HepG2 (cell line): ENCODE measurements around the gene SIT1. TPM values are rescaled to one million over a fixed set of nuclear protein-coding genes. Genes with fewer than 3 reads are reported as not detected.

Experiments used
- ATAC-seq: fragments of 200-7000 bp; cut with Tn5 transposase; 3 replicates; pipeline ENCODE4 v1.9.1; 2020; ENCODE audit warnings: mild to moderate bottlenecking, moderate library complexity
- BruUV-seq: library from RNA; stranded (reverse); fragments of 400-500 nt; replicated peaks from 2 replicates; lab custom pipeline; 2021; lab: Mats Ljungman, UMichigan
- CTCF ChIA-PET: fragments of 300-600 bp; formaldehyde crosslinking; extraction: SDS; loops from one replicate; lab custom pipeline; 2021; ENCODE audit warnings: low total read pairs, inconsistent platforms, low intra/inter-chr PET ratio; lab: Yijun Ruan, JAX
- POLR2A ChIA-PET: fragments of 350-600 bp; sonication (Branson Sonifier 250); formaldehyde crosslinking; loops from one replicate; lab custom pipeline; 2020; ENCODE audit warnings: antibody characterized with exemption, inconsistent platforms; lab: Yijun Ruan, JAX
- DNase-seq: peaks from one replicate; pipeline ENCODE4 v3.0.0-alpha.2; 2015; ENCODE audit warnings: low spot score
- FAIRE-seq: peaks from 3 replicates; lab custom pipeline; 2011; peaks lifted over from hg19 to GRCh38; lab: Jason Lieb, UNC
- H2AFZ ChIP-seq: one replicate; pipeline ENCODE4 v1.6.1; 2011; ENCODE audit warnings: low read length, inconsistent platforms
- H3K27ac ChIP-seq: fragments of 300-600 bp; 3 replicates; pipeline ENCODE4 v1.8.0; 2011; ENCODE audit warnings: mixed run types, mild to moderate bottlenecking, mixed read lengths, low read length, inconsistent platforms; ENCODE audit not compliant: insufficient read depth; ENCODE audit errors: extremely low read length
- H3K27me3 ChIP-seq, 2 experiments: fragments of 200-600 bp in 1 of 2; 2 replicates in 1 of 2; 3 replicates in 1 of 2; pipeline versions ENCODE4 v1.6.0 to v1.8.0; 2011; ENCODE audit warnings: low read length in 2 of 2, mild to moderate bottlenecking in 2 of 2, moderate library complexity in 2 of 2, inconsistent platforms in 1 of 2; ENCODE audit not compliant: insufficient read depth in 2 of 2, control insufficient read depth in 1 of 2
- H3K36me3 ChIP-seq, 2 experiments: fragments of 200-600 bp in 1 of 2; replicated peaks in 1 of 2; 2 replicates in 1 of 2; 3 replicates in 1 of 2; pipeline versions ENCODE4 v1.5.1 to v1.8.0; 2011; ENCODE audit warnings: low read length in 2 of 2, inconsistent platforms in 1 of 2; ENCODE audit not compliant: insufficient read depth in 2 of 2, control insufficient read depth in 1 of 2
- H3K4me1 ChIP-seq: 2 replicates; pipeline ENCODE4 v1.5.1; 2012; ENCODE audit warnings: low read length, inconsistent platforms; ENCODE audit not compliant: insufficient read depth
- H3K4me2 ChIP-seq: 2 replicates; pipeline ENCODE4 v1.6.0; 2011; ENCODE audit warnings: low read depth, low read length, inconsistent platforms
- H3K4me3 ChIP-seq, 3 experiments: fragments of 200-600 bp in 1 of 3; sonication (generic), shearing (Covaris generic) in 1 of 3; replicated peaks in 1 of 3; 2 replicates each; pipeline ENCODE4 v1.5.1; 2011 to 2016; ENCODE audit warnings: low read length in 3 of 3, inconsistent platforms in 2 of 3, low read depth in 2 of 3, mild to moderate bottlenecking in 2 of 3, control low read depth in 1 of 3, mixed read lengths in 1 of 3; ENCODE audit not compliant: insufficient read depth in 1 of 3
- H3K79me2 ChIP-seq: one replicate; pipeline ENCODE4 v1.6.1; 2011; ENCODE audit warnings: low read length, inconsistent platforms; ENCODE audit not compliant: insufficient read depth
- H3K9ac ChIP-seq: 2 replicates; pipeline ENCODE4 v1.6.0; 2011; ENCODE audit warnings: mild to moderate bottlenecking, low read depth, low read length, inconsistent platforms; ENCODE audit not compliant: insufficient read depth
- H3K9me3 ChIP-seq: 2 replicates; pipeline ENCODE4 v1.5.1; 2012; ENCODE audit warnings: mild to moderate bottlenecking, low read length
- H4K20me1 ChIP-seq: 2 replicates; pipeline ENCODE4 v1.6.0; 2011; ENCODE audit warnings: inconsistent platforms, mild to moderate bottlenecking, low read length, moderate library complexity; ENCODE audit not compliant: insufficient read depth
- CBX2 ChIP-seq, 2 experiments: fragments of 200-600 bp in 1 of 2; sonication (generic); formaldehyde crosslinking in 1 of 2; IDR thresholded peaks; 2 replicates each; pipeline versions ENCODE4 v1.7.0 to v1.8.1; 2018 to 2022; ENCODE audit warnings: low read depth in 2 of 2, low read length in 1 of 2, mild to moderate bottlenecking in 1 of 2, missing genetic modification reagents in 1 of 2
- DNMT1 ChIP-seq: sonication (generic); formaldehyde crosslinking; IDR thresholded peaks from 2 replicates; pipeline ENCODE4 v1.5.1; 2020; ENCODE audit warnings: mild to moderate bottlenecking, missing genetic modification reagents
- GABPB1 ChIP-seq: IDR thresholded peaks from 2 replicates; pipeline ENCODE4 v1.6.1; 2016; ENCODE audit warnings: mild to moderate bottlenecking, missing genetic modification reagents, moderate library complexity, missing compliant biosample characterization
- IKZF1 ChIP-seq: fragments of 450-650 bp; IDR thresholded peaks from 2 replicates; pipeline ENCODE4 v1.7.1; 2016
- KDM4B ChIP-seq: sonication (generic); formaldehyde crosslinking; IDR thresholded peaks from 2 replicates; pipeline ENCODE4 v1.4.0; 2020; ENCODE audit warnings: missing genetic modification reagents
- TIGD3 ChIP-seq: sonication (generic); formaldehyde crosslinking; IDR thresholded peaks from 2 replicates; pipeline ENCODE4 v1.5.1; 2020; ENCODE audit warnings: mild to moderate bottlenecking, missing genetic modification reagents, borderline replicate concordance
- TOE1 ChIP-seq: sonication (generic); formaldehyde crosslinking; IDR thresholded peaks from 2 replicates; pipeline ENCODE4 v1.4.0; 2020; ENCODE audit warnings: mild to moderate bottlenecking, missing genetic modification reagents
- ZNF768 ChIP-seq: sonication (generic); formaldehyde crosslinking; IDR thresholded peaks from 2 replicates; pipeline ENCODE4 v1.4.0; 2020; ENCODE audit warnings: missing genetic modification reagents
- WGBS: methylation state at CpG from one replicate; pipeline ENCODE4 v1.1.6; 2017; ENCODE audit warnings: low lambda C conversion rate; 5-methylcytosine and 5-hydroxymethylcytosine counted together
- in situ Hi-C: cut with HindIII; loops from 2 replicates; pipeline ENCODE4 v1.10.0; 2017; ENCODE audit warnings: low pct_unique_long_range_greater_than_20kb; ENCODE audit not compliant: extremely low pct_ligation_motif_present
- intact Hi-C: fragments of 100-400 bp; cut with micrococcal nuclease; formaldehyde crosslinking; loops from one replicate; pipeline ENCODE4 v1.10.0; 2022; ENCODE audit not compliant: unreplicated experiment
- polyA plus RNA-seq, 8 experiments: library from polyadenylated mRNA; depleted of rRNA in 3 of 8; stranded (reverse) in 7 of 8; unstranded in 1 of 8; fragments of >200 nt; fragmentation: Illumina TruSeq in 4 of 8; extraction: Trizol in 4 of 8; gene quantifications; 2 replicates each; pipeline versions ENCODE4 v1.2.1 to v1.2.3, GENCODE V29; 2011 to 2016; ENCODE audit warnings: low read depth in 4 of 8, missing spikeins in 1 of 8, mixed read lengths in 1 of 8; ENCODE audit not compliant: insufficient read depth in 1 of 8
- total RNA-seq, 5 experiments: library from RNA; depleted of rRNA; stranded (reverse); fragments of >200 nt; fragmentation: Illumina TruSeq; extraction: Trizol; gene quantifications; 2 replicates each; pipeline ENCODE4 v1.2.3, GENCODE V29; 2016; ENCODE audit warnings: low read depth in 1 of 5
- TF ChIP-seq, protein P1 (sequence below), 2 experiments: sonication (generic) in 1 of 2; formaldehyde crosslinking in 1 of 2; IDR thresholded peaks; 2 replicates each; pipeline versions ENCODE4 v1.4.0 to v1.6.1; 2016 to 2020; ENCODE audit warnings: borderline replicate concordance in 1 of 2, low read depth in 1 of 2, mild to moderate bottlenecking in 1 of 2, missing genetic modification reagents in 1 of 2

SIT1 gene
- total and polyA plus RNA-seq, 2 of the 13 experiments (the other 11 are each of a cell fraction or from before 2014, with no cell fraction given) = 0.09 to 6.7 TPM

DNA sequence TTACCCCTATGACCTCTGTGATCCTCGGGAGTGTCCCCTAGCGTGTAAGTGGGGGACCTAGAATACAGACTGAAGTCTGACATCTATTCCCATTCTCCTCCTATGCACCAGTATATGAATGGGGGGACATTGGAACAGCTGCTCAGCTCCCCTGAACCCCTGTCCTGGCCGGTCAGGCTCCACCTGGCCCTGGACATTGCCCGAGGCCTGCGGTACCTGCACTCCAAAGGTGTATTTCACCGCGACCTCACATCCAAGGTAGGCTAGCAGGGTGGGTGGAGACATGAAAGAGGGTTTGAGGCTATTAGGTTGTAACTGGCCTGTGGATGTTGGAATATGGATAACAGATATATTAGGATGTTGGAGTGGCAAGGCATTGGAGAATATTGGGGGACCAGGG lies 44.0 kb downstream of the SIT1 start:
- ATAC-seq (no peak), FAIRE-seq (no peak), DNase-seq (no peak)
- H3K27ac ChIP-seq = no peak overlapping the region
- H3K9me3 ChIP-seq = no peaks in the 10 kb centered on the region
- intact Hi-C loops (no loop called here), in situ Hi-C loops (no loop called here)
- ChIA-PET CTCF (no interaction called here), POLR2A (no interaction called here)
- no peak overlapping the region for H2AFZ ChIP-seq
- peaks cover 28% of the 10 kb centered on the region for H3K4me1 ChIP-seq
- H3K79me2 ChIP-seq = peaks cover 4% of the 10 kb centered on the region
- 0 out of 6 replicates have a peak overlapping the region, but pooled peaks of 1 of the 3 experiments have one; percentile 90 for H3K4me3 ChIP-seq
- no TSS peak for BruUV-seq
- H3K36me3 ChIP-seq = peaks cover 3 to 14% of the 10 kb centered on the region in 2 experiments; a peak in 3 of 5 replicates
- H4K20me1 ChIP-seq = no peaks in the 10 kb centered on the region; the same call in 1 of the 2 replicates
- TF ChIP-seq TIGD3 (CRISPR knock-in tag) (no peak), IKZF1 (no peak), DNMT1 (CRISPR knock-in tag) (no peak), GABPB1 (CRISPR knock-in tag) (no peak), ZNF768 (CRISPR knock-in tag) (no peak), KDM4B (no peak), TOE1 (no peak), CBX2 (IDR thresholded peaks at IDR 0.05; ENCODE audit: low read depth, low read length) (no peak), CBX2 (CRISPR knock-in tag; IDR thresholded peaks at IDR 0.05; ENCODE audit: low read depth) (no peak)
- TF ChIP-seq, protein P1, sequence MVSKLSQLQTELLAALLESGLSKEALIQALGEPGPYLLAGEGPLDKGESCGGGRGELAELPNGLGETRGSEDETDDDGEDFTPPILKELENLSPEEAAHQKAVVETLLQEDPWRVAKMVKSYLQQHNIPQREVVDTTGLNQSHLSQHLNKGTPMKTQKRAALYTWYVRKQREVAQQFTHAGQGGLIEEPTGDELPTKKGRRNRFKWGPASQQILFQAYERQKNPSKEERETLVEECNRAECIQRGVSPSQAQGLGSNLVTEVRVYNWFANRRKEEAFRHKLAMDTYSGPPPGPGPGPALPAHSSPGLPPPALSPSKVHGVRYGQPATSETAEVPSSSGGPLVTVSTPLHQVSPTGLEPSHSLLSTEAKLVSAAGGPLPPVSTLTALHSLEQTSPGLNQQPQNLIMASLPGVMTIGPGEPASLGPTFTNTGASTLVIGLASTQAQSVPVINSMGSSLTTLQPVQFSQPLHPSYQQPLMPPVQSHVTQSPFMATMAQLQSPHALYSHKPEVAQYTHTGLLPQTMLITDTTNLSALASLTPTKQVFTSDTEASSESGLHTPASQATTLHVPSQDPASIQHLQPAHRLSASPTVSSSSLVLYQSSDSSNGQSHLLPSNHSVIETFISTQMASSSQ (IDR thresholded peaks at IDR 0.05; ENCODE audit: low read depth) = no peak
- TF ChIP-seq, protein P1 (CRISPR knock-in tag; IDR thresholded peaks at IDR 0.05; ENCODE audit: borderline replicate concordance) = no peak
- 92% methylated on average over 7 of the region's 7 CpGs for WGBS
- H3K9ac ChIP-seq = no peak overlapping the region
- H3K27me3 ChIP-seq = no peaks in the 10 kb centered on the region; a peak in 3 of 5 replicates
- H3K4me2 ChIP-seq = peak overlapping the region; percentile 88; the same call in 1 of the 2 replicates
